HEK293 (cell line): ENCODE measurements around the gene VPS29.
A peak's percentile ranks its signal among the peaks of the same experiment; 100 is the strongest.

Experiments
- CTCF ChIA-PET: fragments of 350-600 bp; formaldehyde crosslinking; extraction: SDS; loops from one replicate; lab custom pipeline; 2021; ENCODE audit warnings: antibody characterized with exemption; lab: Yijun Ruan, JAX
- POLR2A ChIA-PET: fragments of 300-600 bp; formaldehyde crosslinking; extraction: SDS; loops from one replicate; lab custom pipeline; 2020; ENCODE audit warnings: antibody characterized with exemption, inconsistent platforms; lab: Yijun Ruan, JAX
- H3K27ac ChIP-seq: fragments of 200-500 bp; sonication (Bioruptor generic); 2 replicates; pipeline ENCODE4 v1.5.1; 2014; ENCODE audit warnings: low read depth, low read length, control low read depth, inconsistent platforms; ENCODE audit errors: extremely low read depth
- H3K36me3 ChIP-seq, 2 experiments: fragments of 200-500 bp in 1 of 2; sonication (Bioruptor generic) in 1 of 2; 1 replicate in 1 of 2; 2 replicates in 1 of 2; pipeline ENCODE4 v1.5.1; 2014 to 2017; ENCODE audit warnings: inconsistent platforms in 2 of 2, low read length in 2 of 2; ENCODE audit not compliant: control insufficient read depth in 2 of 2, insufficient read depth in 1 of 2
- H3K4me1 ChIP-seq: fragments of 200-500 bp; sonication (Bioruptor generic); 2 replicates; pipeline ENCODE4 v1.5.1; 2014; ENCODE audit warnings: mild to moderate bottlenecking, low read length, inconsistent platforms; ENCODE audit not compliant: control insufficient read depth, insufficient read depth
- H3K4me3 ChIP-seq: 2 replicates; pipeline ENCODE4 v1.5.1; 2011; ENCODE audit warnings: low read depth, mild to moderate bottlenecking, control low read depth, low read length, moderate library complexity
- H3K9me3 ChIP-seq: fragments of 200-500 bp; sonication (Bioruptor generic); 2 replicates; pipeline ENCODE4 v1.5.1; 2014; ENCODE audit warnings: low read depth, low read length, inconsistent platforms; ENCODE audit not compliant: control insufficient read depth, insufficient read depth
- BCL11B ChIP-seq: fragments of 450-650 bp; formaldehyde crosslinking; IDR thresholded peaks from 2 replicates; pipeline ENCODE4 v1.5.1; 2016; ENCODE audit warnings: low read depth, missing biosample characterization, missing genetic modification characterization
- GLI2 ChIP-seq: fragments of 450-650 bp; formaldehyde crosslinking; IDR thresholded peaks from 2 replicates; pipeline ENCODE4; 2017; ENCODE audit warnings: missing biosample characterization, missing genetic modification characterization, low read depth, borderline replicate concordance
- KLF9 ChIP-seq: fragments of 450-650 bp; formaldehyde crosslinking; IDR thresholded peaks from 2 replicates; pipeline ENCODE4 v1.5.1; 2016; ENCODE audit warnings: missing biosample characterization, missing genetic modification characterization, low read depth
- OSR2 ChIP-seq: fragments of 450-650 bp; formaldehyde crosslinking; IDR thresholded peaks from 2 replicates; pipeline ENCODE4 v1.5.1; 2016; ENCODE audit warnings: missing biosample characterization, missing genetic modification characterization
- PRDM1 ChIP-seq: fragments of 450-650 bp; formaldehyde crosslinking; IDR thresholded peaks from 2 replicates; pipeline ENCODE4; 2016; ENCODE audit warnings: missing biosample characterization, missing genetic modification characterization
- PRDM4 ChIP-seq: fragments of 450-650 bp; formaldehyde crosslinking; IDR thresholded peaks from 2 replicates; pipeline ENCODE4 v1.5.1; 2017; ENCODE audit warnings: missing biosample characterization, missing genetic modification characterization
- SCRT2 ChIP-seq: fragments of 450-650 bp; formaldehyde crosslinking; IDR thresholded peaks from 2 replicates; pipeline ENCODE4 v1.5.1; 2016; ENCODE audit warnings: missing biosample characterization, missing genetic modification characterization
- TCF7L2 ChIP-seq: IDR thresholded peaks from 2 replicates; pipeline ENCODE4 v1.6.1; 2011; ENCODE audit warnings: low read depth, mild to moderate bottlenecking, inconsistent platforms, low read length, moderate library complexity, borderline replicate concordance
- YY2 ChIP-seq: fragments of 450-650 bp; formaldehyde crosslinking; IDR thresholded peaks from 2 replicates; pipeline ENCODE4 v1.5.1; 2016; ENCODE audit warnings: missing biosample characterization, missing genetic modification characterization
- ZBTB8A ChIP-seq: fragments of 450-650 bp; formaldehyde crosslinking; IDR thresholded peaks from 2 replicates; pipeline ENCODE4 v1.5.1; 2016; ENCODE audit warnings: missing biosample characterization, missing genetic modification characterization
- ZNF146 ChIP-seq: fragments of 450-650 bp; formaldehyde crosslinking; IDR thresholded peaks from 2 replicates; pipeline ENCODE4 v1.5.1; 2016; ENCODE audit warnings: missing biosample characterization, missing genetic modification characterization
- ZNF174 ChIP-seq: fragments of 450-650 bp; formaldehyde crosslinking; IDR thresholded peaks from 2 replicates; pipeline ENCODE4 v1.5.0; 2017; ENCODE audit warnings: missing biosample characterization, mild to moderate bottlenecking, missing genetic modification characterization
- ZNF26 ChIP-seq: fragments of 450-650 bp; formaldehyde crosslinking; IDR thresholded peaks from 2 replicates; pipeline ENCODE4 v1.5.1; 2016; ENCODE audit warnings: missing biosample characterization, missing genetic modification characterization
- ZNF266 ChIP-seq: fragments of 450-650 bp; formaldehyde crosslinking; IDR thresholded peaks from 2 replicates; pipeline ENCODE4 v1.5.1; 2016; ENCODE audit warnings: missing biosample characterization, missing genetic modification characterization, low read depth
- ZNF292 ChIP-seq: fragments of 450-650 bp; formaldehyde crosslinking; IDR thresholded peaks from 2 replicates; pipeline ENCODE4 v1.5.1; 2016; ENCODE audit warnings: low read depth, missing biosample characterization, missing genetic modification characterization, borderline replicate concordance
- ZNF391 ChIP-seq: fragments of 450-650 bp; formaldehyde crosslinking; IDR thresholded peaks from 2 replicates; pipeline ENCODE4 v1.5.1; 2016; ENCODE audit warnings: low read depth, missing biosample characterization, missing genetic modification characterization, borderline replicate concordance
- ZNF404 ChIP-seq: fragments of 450-650 bp; formaldehyde crosslinking; IDR thresholded peaks from 2 replicates; pipeline ENCODE4 v1.5.1; 2017; ENCODE audit warnings: missing biosample characterization, missing genetic modification characterization
- ZNF416 ChIP-seq: fragments of 450-650 bp; formaldehyde crosslinking; IDR thresholded peaks from 2 replicates; pipeline ENCODE4 v1.5.1; 2016; ENCODE audit warnings: missing biosample characterization, missing genetic modification characterization
- ZNF473 ChIP-seq: fragments of 450-650 bp; formaldehyde crosslinking; IDR thresholded peaks from 2 replicates; pipeline ENCODE4 v1.5.1; 2017; ENCODE audit warnings: missing biosample characterization, missing genetic modification characterization
- ZNF513 ChIP-seq: fragments of 450-650 bp; IDR thresholded peaks from 2 replicates; pipeline ENCODE4 v1.5.1; 2018; ENCODE audit warnings: missing biosample characterization, missing genetic modification characterization
- ZNF544 ChIP-seq: fragments of 450-650 bp; formaldehyde crosslinking; IDR thresholded peaks from 2 replicates; pipeline ENCODE4 v1.5.0; 2017; ENCODE audit warnings: missing biosample characterization, missing genetic modification characterization
- ZNF654 ChIP-seq: fragments of 450-650 bp; formaldehyde crosslinking; IDR thresholded peaks from 2 replicates; pipeline ENCODE4 v1.5.1; 2016; ENCODE audit warnings: low read depth, missing biosample characterization, missing genetic modification characterization
- ZNF660 ChIP-seq: fragments of 450-650 bp; IDR thresholded peaks from 2 replicates; pipeline ENCODE4 v1.5.1; 2018; ENCODE audit warnings: missing biosample characterization, mild to moderate bottlenecking, missing genetic modification characterization
- ZNF792 ChIP-seq: fragments of 450-650 bp; formaldehyde crosslinking; IDR thresholded peaks from 2 replicates; pipeline ENCODE4 v1.5.1; 2016; ENCODE audit warnings: missing biosample characterization, missing genetic modification characterization
- ZNF843 ChIP-seq: fragments of 450-650 bp; formaldehyde crosslinking; IDR thresholded peaks from 2 replicates; pipeline ENCODE4 v1.5.1; 2016; ENCODE audit warnings: missing biosample characterization, missing genetic modification characterization
- ZSCAN23 ChIP-seq: fragments of 450-650 bp; formaldehyde crosslinking; IDR thresholded peaks from 2 replicates; pipeline ENCODE4 v1.5.1; 2016; ENCODE audit warnings: missing biosample characterization, missing genetic modification characterization
- ZSCAN5A ChIP-seq: fragments of 450-650 bp; formaldehyde crosslinking; IDR thresholded peaks from 2 replicates; pipeline ENCODE4 v1.5.1; 2016; ENCODE audit warnings: missing biosample characterization, missing genetic modification characterization

VPS29 gene

GRCh38 chr12:110501752-110502738, at the start of gene VPS29, which contains the start of gene RAD9B (continued):
- TF ChIP-seq PRDM4 (tag by site-specific recombination) (peak; percentile 25; the same call in 1 of the 2 replicates), ZBTB8A (peak; percentile 99)

- TF ChIP-seq TCF7L2 (no peak), ZNF26 (tag by site-specific recombination) (no peak), PRDM1 (tag by site-specific recombination) (no peak), ZNF292 (tag by site-specific recombination) (no peak), GLI2 (tag by site-specific recombination) (no peak), BCL11B (no peak), YY2 (no peak), ZNF792 (tag by site-specific recombination) (no peak), ZNF266 (no peak), ZNF391 (no peak), ZNF544 (tag by site-specific recombination) (no peak), ZNF404 (tag by site-specific recombination) (no peak)
- Histone ChIP-seq H3K4me1 (peaks cover 13% of the 10 kb centered on the region; the same call in 1 of the 2 replicates), H3K36me3 (peaks cover 6 to 17% of the 10 kb centered on the region in 2 experiments; a peak in 2 of 3 replicates), H3K4me3 (no peak overlapping the region), H3K9me3 (no peaks in the 10 kb centered on the region), H3K27ac (no peak overlapping the region)
- CTCF ChIA-PET, result interaction anchor here (0.7 to 4.0 kb wide), 7 partner anchors 18 to 276 kb away, joined by 3 to 32 read pairs (median 5); no protein-coding TSS in a partner anchor
- POLR2A ChIA-PET, result no interaction called here
Measured at GRCh38 chr12:110550981-110551380, 49.1 kb upstream of the VPS29 start.

GRCh38 chr12:110549716-110550115, 47.8 kb upstream of the VPS29 start:
- CTCF ChIA-PET, result interaction anchor here (0.6 to 4.0 kb wide), 5 partner anchors 16 to 754 kb away, joined by 3 to 23 read pairs (median 5); no protein-coding TSS in a partner anchor
- Histone ChIP-seq H3K4me1 (peaks cover 12% of the 10 kb centered on the region; the same call in 1 of the 2 replicates), H3K4me3 (no peak overlapping the region), H3K27ac (no peak overlapping the region), H3K9me3 (no peaks in the 10 kb centered on the region), H3K36me3 (peaks cover 6 to 25% of the 10 kb centered on the region in 2 experiments; a peak in 2 of 3 replicates)
- POLR2A ChIA-PET, result no interaction called here
- TF ChIP-seq ZNF660, result no peak
- no peak for TF ChIP-seq ZNF843
- no peak for TF ChIP-seq ZNF416
- TF ChIP-seq SCRT2 (tag by site-specific recombination), result no peak
- TF ChIP-seq OSR2, result no peak
- TF ChIP-seq ZNF174, result no peak
- no peak for TF ChIP-seq ZSCAN23
- TF ChIP-seq ZNF513 (tag by site-specific recombination), result no peak
- no peak for TF ChIP-seq ZSCAN5A (tag by site-specific recombination)
- no peak for TF ChIP-seq ZNF473 (tag by site-specific recombination)
- no peak for TF ChIP-seq ZNF146 (tag by site-specific recombination)
- TF ChIP-seq KLF9 (tag by site-specific recombination), result no peak
- TF ChIP-seq ZNF654 (tag by site-specific recombination), result no peak
